ENCODE measurements around the gene ZMIZ1. TPM values are rescaled to one million over a fixed set of nuclear protein-coding genes. Genes with fewer than 3 reads are reported as not detected.

Gene ZMIZ1
- total RNA-seq, 1 experiment from 2014 or later, result 35.8 TPM

DNA sequence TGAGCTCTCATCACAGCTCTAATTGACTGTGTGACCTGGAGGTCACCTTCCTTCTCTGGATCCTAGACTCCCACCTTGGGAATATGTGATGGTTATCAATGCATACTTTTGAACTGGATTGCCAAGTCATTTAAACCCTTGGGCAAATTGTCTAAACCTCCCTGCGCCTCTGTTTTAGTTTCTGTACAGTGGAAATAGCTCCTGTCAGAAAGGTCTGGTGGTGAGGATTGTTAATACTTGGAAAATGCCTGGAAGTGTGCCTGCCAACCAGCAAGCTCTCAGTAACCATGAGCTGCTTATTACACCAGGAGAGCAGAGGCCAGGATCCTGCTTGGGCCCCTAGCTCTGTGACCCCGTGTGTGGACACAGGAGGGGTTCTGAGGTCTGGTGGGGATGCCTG is 169.8 kb downstream of the ZMIZ1 start:
- DNase-seq (ENCODE audit: low spot score), result no peak
- TF ChIP-seq EZH2 (IDR thresholded peaks at IDR 0.05; ENCODE audit: borderline replicate concordance, low read depth, low read length, poor library complexity, severe bottlenecking), result no peak
- TF ChIP-seq, protein P1, sequence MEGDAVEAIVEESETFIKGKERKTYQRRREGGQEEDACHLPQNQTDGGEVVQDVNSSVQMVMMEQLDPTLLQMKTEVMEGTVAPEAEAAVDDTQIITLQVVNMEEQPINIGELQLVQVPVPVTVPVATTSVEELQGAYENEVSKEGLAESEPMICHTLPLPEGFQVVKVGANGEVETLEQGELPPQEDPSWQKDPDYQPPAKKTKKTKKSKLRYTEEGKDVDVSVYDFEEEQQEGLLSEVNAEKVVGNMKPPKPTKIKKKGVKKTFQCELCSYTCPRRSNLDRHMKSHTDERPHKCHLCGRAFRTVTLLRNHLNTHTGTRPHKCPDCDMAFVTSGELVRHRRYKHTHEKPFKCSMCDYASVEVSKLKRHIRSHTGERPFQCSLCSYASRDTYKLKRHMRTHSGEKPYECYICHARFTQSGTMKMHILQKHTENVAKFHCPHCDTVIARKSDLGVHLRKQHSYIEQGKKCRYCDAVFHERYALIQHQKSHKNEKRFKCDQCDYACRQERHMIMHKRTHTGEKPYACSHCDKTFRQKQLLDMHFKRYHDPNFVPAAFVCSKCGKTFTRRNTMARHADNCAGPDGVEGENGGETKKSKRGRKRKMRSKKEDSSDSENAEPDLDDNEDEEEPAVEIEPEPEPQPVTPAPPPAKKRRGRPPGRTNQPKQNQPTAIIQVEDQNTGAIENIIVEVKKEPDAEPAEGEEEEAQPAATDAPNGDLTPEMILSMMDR (conservative IDR thresholded peaks at IDR 0.05; ENCODE audit: low read depth, low read length), result no peak
- H3K36me3 ChIP-seq (ENCODE audit: insufficient read depth, low read length, poor library complexity, severe bottlenecking), result no peaks in the 10 kb centered on the region
- no TSS peak for BruUV-seq (replicated peaks)
- ChIA-PET POLR2A (ENCODE audit: low non-redundant PET) (no interaction called here), CTCF (no interaction called here)
- H3K4me3 ChIP-seq (ENCODE audit: low read depth, low read length, poor library complexity, severe bottlenecking), result no peak overlapping the region
- no peak overlapping the region for H3K27ac ChIP-seq (ENCODE audit: low read depth, low read length, poor library complexity, severe bottlenecking)
- no peaks in the 10 kb centered on the region for H3K9me3 ChIP-seq (ENCODE audit: low read depth, low read length, poor library complexity, severe bottlenecking)
- no peaks in the 10 kb centered on the region for H3K27me3 ChIP-seq (replicated peaks; ENCODE audit: insufficient read depth, low read depth, low read length, poor library complexity)
- intact Hi-C loops (cut with micrococcal nuclease; ENCODE audit: unreplicated experiment), result no loop called here
- peaks cover 24% of the 10 kb centered on the region for H3K4me1 ChIP-seq (ENCODE audit: insufficient read depth, low read length, poor library complexity, severe bottlenecking)

- Histone ChIP-seq H3K27me3 (replicated peaks; ENCODE audit: insufficient read depth, low read depth, low read length, poor library complexity) (no peaks in the 10 kb centered on the region), H3K4me1 (ENCODE audit: insufficient read depth, low read length, poor library complexity, severe bottlenecking) (peaks cover 30% of the 10 kb centered on the region), H3K36me3 (ENCODE audit: insufficient read depth, low read length, poor library complexity, severe bottlenecking) (no peaks in the 10 kb centered on the region), H3K4me3 (ENCODE audit: low read depth, low read length, poor library complexity, severe bottlenecking) (no peak overlapping the region), H3K9me3 (ENCODE audit: low read depth, low read length, poor library complexity, severe bottlenecking) (no peaks in the 10 kb centered on the region), H3K27ac (ENCODE audit: low read depth, low read length, poor library complexity, severe bottlenecking) (no peak overlapping the region)
- intact Hi-C loops (cut with micrococcal nuclease; ENCODE audit: unreplicated experiment), result no loop called here
- ChIA-PET POLR2A (ENCODE audit: low non-redundant PET) (no interaction called here), CTCF (no interaction called here)
- TF ChIP-seq, protein P1 (conservative IDR thresholded peaks at IDR 0.05; ENCODE audit: low read depth, low read length), result no peak
- TF ChIP-seq EZH2 (IDR thresholded peaks at IDR 0.05; ENCODE audit: borderline replicate concordance, low read depth, low read length, poor library complexity, severe bottlenecking), result no peak
- no peak for DNase-seq (ENCODE audit: low spot score)
- no TSS peak for BruUV-seq (replicated peaks)
Observed at GRCh38 chr10:79239275-79239779, 170.6 kb downstream of the ZMIZ1 start.

- CTCF ChIA-PET, result no interaction called here
- POLR2A ChIA-PET (ENCODE audit: low non-redundant PET), result no interaction called here
- Histone ChIP-seq H3K27me3 (replicated peaks; ENCODE audit: insufficient read depth, low read depth, low read length, poor library complexity) (no peaks in the 10 kb centered on the region), H3K36me3 (ENCODE audit: insufficient read depth, low read length, poor library complexity, severe bottlenecking) (no peaks in the 10 kb centered on the region), H3K9me3 (ENCODE audit: low read depth, low read length, poor library complexity, severe bottlenecking) (no peaks in the 10 kb centered on the region), H3K27ac (ENCODE audit: low read depth, low read length, poor library complexity, severe bottlenecking) (no peak overlapping the region), H3K4me3 (ENCODE audit: low read depth, low read length, poor library complexity, severe bottlenecking) (no peak overlapping the region), H3K4me1 (ENCODE audit: insufficient read depth, low read length, poor library complexity, severe bottlenecking) (peaks cover 33% of the 10 kb centered on the region)
- no peak for DNase-seq (ENCODE audit: low spot score)
- no TSS peak for BruUV-seq (replicated peaks)
- intact Hi-C loops (cut with micrococcal nuclease; ENCODE audit: unreplicated experiment), result no loop called here
- TF ChIP-seq, protein P1 (conservative IDR thresholded peaks at IDR 0.05; ENCODE audit: low read depth, low read length), result no peak
- no peak for TF ChIP-seq EZH2 (IDR thresholded peaks at IDR 0.05; ENCODE audit: borderline replicate concordance, low read depth, low read length, poor library complexity, severe bottlenecking)
Observed at GRCh38 chr10:79239924-79240581, 171.3 kb downstream of the ZMIZ1 start.
